Measurements from ENCODE around the gene LRRC4C.

LRRC4C gene

DNA sequence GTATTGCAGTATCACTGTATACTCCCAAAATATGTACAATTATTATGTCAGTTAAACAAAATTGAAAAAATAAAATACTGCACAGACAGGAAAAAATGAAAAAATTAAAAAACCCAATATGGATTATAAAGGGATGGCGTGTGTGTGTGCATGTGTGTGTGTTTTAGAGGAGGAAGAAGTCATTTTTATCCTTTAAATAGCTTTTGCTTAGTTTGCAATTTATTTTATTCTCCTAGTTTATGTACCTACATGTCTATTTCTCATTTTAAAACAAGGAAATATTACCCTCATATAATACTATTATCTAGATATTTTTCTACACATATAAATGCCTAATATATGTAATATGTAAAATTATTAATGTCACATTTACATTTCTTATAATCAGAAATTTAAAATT, 1144.3 kb downstream of the LRRC4C start:
- Histone ChIP-seq H3K4me3 (ENCODE audit: insufficient read depth in 1 of 2, low read depth in 1 of 2, low read length in 2 of 2) (no peak overlapping the region), H2BK5ac (ENCODE audit: low read depth, low read length, poor library complexity, severe bottlenecking) (no peak overlapping the region), H3K4ac (ENCODE audit: low read depth in 1 of 2, low read length in 2 of 2) (no peak overlapping the region), H3K9me3 (ENCODE audit: control insufficient read depth, low read length) (no peaks in the 10 kb centered on the region), H3K14ac (ENCODE audit: low read length in 2 of 2) (no peak overlapping the region), H2BK15ac (ENCODE audit: low read depth, poor library complexity, severe bottlenecking) (no peak overlapping the region), H3K4me2 (ENCODE audit: low read length, poor library complexity, severe bottlenecking) (no peak overlapping the region), H3K9ac (ENCODE audit: low read length) (no peak overlapping the region), H3K23ac (ENCODE audit: low read length in 2 of 2) (no peak overlapping the region), H3K18ac (ENCODE audit: low read depth in 1 of 2, low read length in 2 of 2) (no peak overlapping the region), H3K36me3 (ENCODE audit: control insufficient read depth in 1 of 2, insufficient read depth in 2 of 2, low read depth in 1 of 2, low read length in 2 of 2) (no peaks in the 10 kb centered on the region), H2BK12ac (ENCODE audit: low read length in 2 of 2) (no peak overlapping the region), H2AK5ac (ENCODE audit: low read length, severe bottlenecking) (no peak overlapping the region), H3K27ac (ENCODE audit: low read length, poor library complexity, severe bottlenecking) (no peak overlapping the region), H3K4me1 (ENCODE audit: control insufficient read depth, insufficient read depth, low read depth, low read length) (no peaks in the 10 kb centered on the region), H3K27me3 (ENCODE audit: control insufficient read depth in 1 of 2, insufficient read depth in 1 of 2, low read length in 2 of 2) (no peaks in the 10 kb centered on the region), H3K79me1 (replicated peaks; ENCODE audit: low read length, poor library complexity, severe bottlenecking) (no peaks in the 10 kb centered on the region), H4K91ac (ENCODE audit: low read length) (no peak overlapping the region), H4K8ac (ENCODE audit: low read length) (no peak overlapping the region), H2AFZ (ENCODE audit: low read depth, low read length) (no peak overlapping the region), H2BK120ac (ENCODE audit: low read depth, low read length) (no peak overlapping the region)
- no peak for DNase-seq
- WGBS: no CpG with 5 or more reads among the region's 1 CpG

DNA sequence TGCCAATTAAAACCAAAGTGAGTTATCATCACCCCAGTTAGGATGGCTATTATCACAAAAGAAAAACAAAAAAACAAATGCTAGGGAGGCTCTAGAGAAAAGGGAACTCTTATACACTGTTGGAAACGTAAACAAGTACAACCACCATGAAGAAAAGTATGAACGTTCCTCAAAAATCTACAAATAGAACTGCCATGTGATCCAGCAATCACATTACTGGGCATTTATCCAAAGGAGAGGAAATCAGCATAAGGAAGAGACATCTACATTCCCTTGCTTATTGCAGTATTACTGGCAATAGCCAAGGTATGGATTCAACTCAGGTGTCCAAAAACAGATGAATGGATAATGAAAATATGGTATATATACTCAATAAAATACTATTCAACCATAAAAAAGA, 1145.1 kb downstream of the LRRC4C start:
- Histone ChIP-seq H3K23ac (ENCODE audit: low read length in 2 of 2) (no peak overlapping the region), H2AFZ (ENCODE audit: low read depth, low read length) (no peak overlapping the region), H3K27me3 (ENCODE audit: control insufficient read depth in 1 of 2, insufficient read depth in 1 of 2, low read length in 2 of 2) (no peaks in the 10 kb centered on the region), H3K27ac (ENCODE audit: low read length, poor library complexity, severe bottlenecking) (no peak overlapping the region), H3K4me1 (ENCODE audit: control insufficient read depth, insufficient read depth, low read depth, low read length) (no peaks in the 10 kb centered on the region), H2BK120ac (ENCODE audit: low read depth, low read length) (no peak overlapping the region), H3K4me3 (ENCODE audit: insufficient read depth in 1 of 2, low read depth in 1 of 2, low read length in 2 of 2) (no peak overlapping the region), H4K91ac (ENCODE audit: low read length) (no peak overlapping the region), H3K9ac (ENCODE audit: low read length) (no peak overlapping the region), H2BK5ac (ENCODE audit: low read depth, low read length, poor library complexity, severe bottlenecking) (no peak overlapping the region), H4K8ac (ENCODE audit: low read length) (no peak overlapping the region), H2AK5ac (ENCODE audit: low read length, severe bottlenecking) (no peak overlapping the region), H3K4me2 (ENCODE audit: low read length, poor library complexity, severe bottlenecking) (no peak overlapping the region), H3K18ac (ENCODE audit: low read depth in 1 of 2, low read length in 2 of 2) (no peak overlapping the region), H3K36me3 (ENCODE audit: control insufficient read depth in 1 of 2, insufficient read depth in 2 of 2, low read depth in 1 of 2, low read length in 2 of 2) (no peaks in the 10 kb centered on the region), H3K9me3 (ENCODE audit: control insufficient read depth, low read length) (no peaks in the 10 kb centered on the region), H3K79me1 (replicated peaks; ENCODE audit: low read length, poor library complexity, severe bottlenecking) (no peaks in the 10 kb centered on the region), H2BK15ac (ENCODE audit: low read depth, poor library complexity, severe bottlenecking) (no peak overlapping the region), H2BK12ac (ENCODE audit: low read length in 2 of 2) (no peak overlapping the region), H3K14ac (ENCODE audit: low read length in 2 of 2) (no peak overlapping the region), H3K4ac (ENCODE audit: low read depth in 1 of 2, low read length in 2 of 2) (no peak overlapping the region)
- 48% methylated on average over 2 of the region's 2 CpGs for WGBS
- peak; percentile 49 for DNase-seq

DNA sequence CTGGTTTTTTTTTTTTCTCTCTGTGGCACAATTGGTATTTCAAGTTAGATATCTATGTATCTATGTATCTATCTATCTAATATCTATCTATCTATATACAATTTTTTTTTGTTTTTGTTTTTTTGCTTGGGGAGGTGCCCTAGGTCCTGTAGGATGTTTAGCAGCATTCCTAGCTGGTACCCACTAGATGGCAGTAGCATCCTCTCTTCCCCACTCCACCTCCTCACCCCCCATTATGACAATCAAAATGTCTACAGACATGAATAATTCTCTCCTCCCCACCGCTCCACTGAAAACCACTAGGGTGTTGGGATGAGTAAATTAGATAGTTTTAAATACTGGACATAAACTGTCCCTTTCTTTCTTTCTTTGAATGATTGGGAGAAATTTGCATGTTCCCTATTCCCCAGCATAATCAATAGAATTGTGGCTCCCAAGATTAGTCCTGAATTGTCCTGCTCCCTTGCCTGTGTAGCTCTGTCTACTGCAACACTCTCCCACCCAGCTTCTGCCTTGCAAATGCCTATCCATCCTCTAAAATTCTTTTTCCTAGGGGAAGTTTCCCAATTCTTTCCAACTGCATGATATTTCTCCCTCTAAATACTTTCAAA, 1152.4 kb downstream of the LRRC4C start:
- Histone ChIP-seq H2BK15ac (ENCODE audit: low read depth, poor library complexity, severe bottlenecking) (no peak overlapping the region), H3K4ac (ENCODE audit: low read depth in 1 of 2, low read length in 2 of 2) (no peak overlapping the region), H2BK12ac (ENCODE audit: low read length in 2 of 2) (no peak overlapping the region), H4K8ac (ENCODE audit: low read length) (no peak overlapping the region), H3K9me3 (ENCODE audit: control insufficient read depth, low read length) (no peaks in the 10 kb centered on the region), H3K79me1 (replicated peaks; ENCODE audit: low read length, poor library complexity, severe bottlenecking) (no peaks in the 10 kb centered on the region), H2AK5ac (ENCODE audit: low read length, severe bottlenecking) (no peak overlapping the region), H3K4me2 (ENCODE audit: low read length, poor library complexity, severe bottlenecking) (peak overlapping the region; percentile 9), H3K36me3 (ENCODE audit: control insufficient read depth in 1 of 2, insufficient read depth in 2 of 2, low read depth in 1 of 2, low read length in 2 of 2) (no peaks in the 10 kb centered on the region), H2BK120ac (ENCODE audit: low read depth, low read length) (no peak overlapping the region), H3K18ac (ENCODE audit: low read depth in 1 of 2, low read length in 2 of 2) (no peak overlapping the region), H3K4me1 (ENCODE audit: control insufficient read depth, insufficient read depth, low read depth, low read length) (no peaks in the 10 kb centered on the region), H2AFZ (ENCODE audit: low read depth, low read length) (no peak overlapping the region), H3K23ac (ENCODE audit: low read length in 2 of 2) (no peak overlapping the region), H3K27me3 (ENCODE audit: control insufficient read depth in 1 of 2, insufficient read depth in 1 of 2, low read length in 2 of 2) (no peaks in the 10 kb centered on the region), H3K27ac (ENCODE audit: low read length, poor library complexity, severe bottlenecking) (no peak overlapping the region), H3K9ac (ENCODE audit: low read length) (no peak overlapping the region), H3K14ac (ENCODE audit: low read length in 2 of 2) (no peak overlapping the region), H3K4me3 (ENCODE audit: insufficient read depth in 1 of 2, low read depth in 1 of 2, low read length in 2 of 2) (no peak overlapping the region), H4K91ac (ENCODE audit: low read length) (no peak overlapping the region), H2BK5ac (ENCODE audit: low read depth, low read length, poor library complexity, severe bottlenecking) (no peak overlapping the region)
- no CpG with 5 or more reads among the region's 1 CpG for WGBS
- DNase-seq: peak; percentile 64

DNA sequence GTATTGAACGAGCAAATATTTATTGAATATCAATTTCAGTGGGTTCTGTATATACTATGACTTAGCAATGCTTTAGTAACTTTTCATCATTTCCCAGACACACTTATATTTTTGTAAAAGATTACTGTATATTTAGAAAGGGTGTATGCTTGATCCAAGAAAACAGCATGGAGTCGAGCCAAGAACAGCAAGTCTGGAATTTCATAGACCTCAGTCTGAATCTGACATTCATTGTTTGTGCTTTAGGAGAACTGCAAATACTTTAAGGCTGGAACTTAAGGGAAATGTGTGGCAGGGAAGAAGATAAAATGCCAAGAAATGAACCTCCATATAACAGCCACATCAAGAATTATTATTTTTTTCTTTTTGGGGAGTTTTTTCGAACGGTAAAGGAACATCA, 1156.8 kb downstream of the LRRC4C start:
- Histone ChIP-seq H2BK12ac (ENCODE audit: low read length in 2 of 2) (no peak overlapping the region), H2BK15ac (ENCODE audit: low read depth, poor library complexity, severe bottlenecking) (no peak overlapping the region), H3K18ac (ENCODE audit: low read depth in 1 of 2, low read length in 2 of 2) (no peak overlapping the region), H2AFZ (ENCODE audit: low read depth, low read length) (no peak overlapping the region), H3K9ac (ENCODE audit: low read length) (no peak overlapping the region), H3K14ac (ENCODE audit: low read length in 2 of 2) (no peak overlapping the region), H2BK120ac (ENCODE audit: low read depth, low read length) (no peak overlapping the region), H3K4me1 (ENCODE audit: control insufficient read depth, insufficient read depth, low read depth, low read length) (no peaks in the 10 kb centered on the region), H2AK5ac (ENCODE audit: low read length, severe bottlenecking) (no peak overlapping the region), H3K9me3 (ENCODE audit: control insufficient read depth, low read length) (no peaks in the 10 kb centered on the region), H3K23ac (ENCODE audit: low read length in 2 of 2) (no peak overlapping the region), H2BK5ac (ENCODE audit: low read depth, low read length, poor library complexity, severe bottlenecking) (no peak overlapping the region), H3K4ac (ENCODE audit: low read depth in 1 of 2, low read length in 2 of 2) (no peak overlapping the region), H3K36me3 (ENCODE audit: control insufficient read depth in 1 of 2, insufficient read depth in 2 of 2, low read depth in 1 of 2, low read length in 2 of 2) (no peaks in the 10 kb centered on the region), H3K27me3 (ENCODE audit: control insufficient read depth in 1 of 2, insufficient read depth in 1 of 2, low read length in 2 of 2) (peaks cover 0 to 4% of the 10 kb centered on the region in 2 experiments), H4K8ac (ENCODE audit: low read length) (no peak overlapping the region), H3K4me2 (ENCODE audit: low read length, poor library complexity, severe bottlenecking) (no peak overlapping the region), H3K4me3 (ENCODE audit: insufficient read depth in 1 of 2, low read depth in 1 of 2, low read length in 2 of 2) (no peak overlapping the region), H4K91ac (ENCODE audit: low read length) (no peak overlapping the region), H3K27ac (ENCODE audit: low read length, poor library complexity, severe bottlenecking) (no peak overlapping the region), H3K79me1 (replicated peaks; ENCODE audit: low read length, poor library complexity, severe bottlenecking) (no peaks in the 10 kb centered on the region)
- DNase-seq: no peak
- WGBS: 91% methylated on average over 3 of the region's 4 CpGs

Measured in mesenchymal stem cell (in vitro differentiated cells and primary cell).